Measurements from ENCODE around the gene ZNFX1.

The ZNFX1 gene

GRCh38 chr20:49278818-49279676 is 1.2 kb upstream of the ZNFX1 start:
- DNase-seq, result peak; percentile 6 to 33

DNA sequence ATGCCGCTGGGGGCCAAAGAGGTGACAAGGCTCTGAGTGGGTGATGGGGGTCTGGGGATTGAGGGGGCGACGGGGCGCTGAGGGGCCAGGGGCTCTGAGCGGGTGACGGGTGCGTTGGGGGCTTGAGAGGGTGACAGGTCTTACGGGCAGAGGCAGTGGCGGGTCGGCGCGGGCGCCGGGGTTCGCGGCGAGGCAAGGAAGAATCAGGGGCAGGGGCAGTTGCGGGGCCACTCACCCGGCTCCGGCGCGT is 146 bp downstream of the ZNFX1 start:
- DNase-seq, result no peak

DNA sequence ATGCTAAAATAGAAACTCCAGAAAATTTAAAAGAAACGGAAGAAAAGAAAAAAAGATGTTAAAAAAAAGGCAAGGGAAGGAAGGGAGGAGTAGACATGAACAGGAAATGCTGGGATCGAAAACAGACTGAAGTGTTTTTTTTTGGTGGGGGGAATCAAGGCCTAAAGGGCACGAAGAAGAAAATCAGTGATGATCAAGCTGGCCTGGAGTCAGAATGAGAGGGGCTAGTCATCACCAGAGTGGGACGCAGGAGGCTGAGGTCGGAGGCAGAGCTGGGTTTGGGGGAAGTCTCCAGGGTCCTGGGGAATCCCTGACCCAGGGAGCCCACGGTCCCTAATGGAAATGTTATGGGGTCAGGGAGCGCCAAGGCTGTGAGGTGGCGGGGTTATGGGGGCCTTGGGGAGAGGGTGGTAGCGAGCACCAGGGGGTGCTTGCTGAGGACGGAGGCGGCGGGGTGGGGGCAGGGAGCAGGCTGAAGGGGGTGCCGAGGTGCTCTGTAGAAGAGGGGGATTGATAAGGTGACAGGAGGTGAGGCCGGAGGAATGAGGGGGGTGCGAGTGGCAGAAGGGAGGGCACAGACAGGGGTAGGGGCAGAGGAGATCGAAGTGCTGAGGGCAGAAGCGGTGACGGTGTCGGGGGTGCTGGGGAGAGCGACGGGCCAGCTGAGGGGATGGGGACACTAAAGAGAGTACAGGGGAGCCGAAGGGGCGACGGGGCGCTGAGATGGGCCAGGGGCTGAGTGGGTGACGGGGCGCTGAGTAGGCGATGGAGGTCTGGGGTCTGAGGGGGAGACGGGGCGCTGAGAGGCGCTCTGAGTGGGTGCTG is 684 bp downstream of the ZNFX1 start:
- peak; percentile 39 to 45 for DNase-seq

GRCh38 chr20:49276161-49276960 is 1.5 kb downstream of the ZNFX1 start:
- DNase-seq, result peak; percentile 37 to 78

- no peak for DNase-seq
Measured at GRCh38 chr20:49275636-49276035, 2.2 kb downstream of the ZNFX1 start.

DNA sequence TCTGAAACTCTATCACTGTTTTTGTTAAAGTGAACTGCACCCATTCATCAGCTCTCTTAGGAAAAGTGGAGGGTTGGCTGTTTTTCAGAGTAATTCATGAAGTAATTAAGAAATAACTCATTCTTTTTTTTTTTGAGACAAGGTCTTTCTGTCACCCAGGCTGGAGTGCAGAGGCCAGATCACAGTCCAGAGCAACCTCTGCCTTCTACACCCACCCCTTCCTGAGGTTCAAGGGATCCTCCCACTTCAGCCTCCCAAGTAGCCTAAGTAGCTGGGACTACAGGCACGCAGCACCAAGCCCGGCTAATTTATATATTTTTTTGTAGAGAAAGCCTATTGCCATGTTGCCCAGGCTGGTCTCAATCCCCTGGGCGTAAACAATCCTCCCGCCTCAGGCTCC is 2.6 kb downstream of the ZNFX1 start:
- no peak for DNase-seq

DNA sequence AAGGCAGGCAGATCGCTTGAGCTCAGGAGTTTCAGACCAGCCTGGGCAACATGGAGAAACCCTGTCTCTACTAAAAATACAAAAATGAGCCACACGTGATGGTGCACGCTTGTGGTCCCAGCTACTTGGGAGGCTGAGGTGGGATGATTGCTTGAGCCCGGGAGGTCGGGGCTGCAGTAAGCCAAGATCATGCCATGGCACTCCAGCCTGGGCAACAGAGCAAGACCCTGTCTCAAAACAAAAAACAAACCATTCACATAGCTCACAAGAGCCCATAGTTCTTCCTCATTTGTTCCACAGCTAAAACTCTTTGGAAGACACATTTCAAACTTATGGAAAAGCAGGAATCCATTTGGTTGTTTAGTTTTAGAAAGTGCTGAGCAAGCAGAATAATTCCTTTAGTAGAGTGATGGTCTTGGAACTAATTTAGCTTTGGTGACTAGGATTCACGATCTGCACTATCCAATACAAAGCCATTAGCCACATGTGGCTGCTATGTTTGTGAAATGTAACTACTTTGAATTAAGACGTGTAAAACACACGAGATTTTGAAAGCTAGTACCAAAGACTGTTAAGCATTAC is 4.1 kb downstream of the ZNFX1 start:
- no peak for DNase-seq

DNA sequence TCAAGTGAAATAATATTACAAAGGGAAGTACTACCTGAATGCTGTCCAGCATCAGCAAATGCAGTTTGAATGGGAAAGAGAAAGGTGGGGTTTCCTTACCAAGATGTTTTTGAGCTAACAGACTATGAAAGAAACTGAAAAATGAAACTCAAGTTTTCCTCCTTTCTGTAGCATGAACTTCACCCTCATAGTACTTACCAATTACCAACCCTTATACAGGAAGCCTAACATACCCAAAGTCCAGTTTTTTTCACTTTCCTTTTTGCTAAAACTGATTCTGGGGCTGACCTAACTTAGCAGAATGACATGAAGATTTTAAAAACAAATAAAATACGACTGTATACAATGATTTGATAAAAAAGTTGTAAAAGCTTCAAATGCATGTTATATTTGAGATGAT is 5.2 kb downstream of the ZNFX1 start:
- no peak for DNase-seq

DNA sequence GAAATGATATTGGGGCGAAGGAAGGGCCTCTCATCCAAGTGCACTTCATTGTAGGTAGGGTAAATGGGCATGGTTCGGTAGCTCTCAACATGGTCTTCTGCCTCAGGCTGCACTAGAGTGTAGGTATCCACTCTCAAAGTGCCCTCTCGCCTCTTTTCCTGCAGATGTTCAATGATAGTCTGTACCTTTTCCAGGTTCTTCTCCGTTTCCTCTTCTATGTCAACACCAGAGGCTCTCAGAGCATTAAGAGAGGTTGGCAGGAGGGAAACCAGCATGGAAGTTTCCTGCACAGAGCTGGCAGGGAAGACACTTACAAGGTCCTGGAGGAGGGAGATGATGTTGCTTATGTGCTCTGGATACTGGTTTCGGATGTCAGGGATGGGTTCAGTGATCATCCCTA is 7.1 kb downstream of the ZNFX1 start:
- no peak for DNase-seq

- DNase-seq, result no peak
Measured at GRCh38 chr20:49270177-49270576, 7.7 kb downstream of the ZNFX1 start.

GRCh38 chr20:49268600-49269365 is 9.1 kb downstream of the ZNFX1 start:
- DNase-seq, result no peak

DNA sequence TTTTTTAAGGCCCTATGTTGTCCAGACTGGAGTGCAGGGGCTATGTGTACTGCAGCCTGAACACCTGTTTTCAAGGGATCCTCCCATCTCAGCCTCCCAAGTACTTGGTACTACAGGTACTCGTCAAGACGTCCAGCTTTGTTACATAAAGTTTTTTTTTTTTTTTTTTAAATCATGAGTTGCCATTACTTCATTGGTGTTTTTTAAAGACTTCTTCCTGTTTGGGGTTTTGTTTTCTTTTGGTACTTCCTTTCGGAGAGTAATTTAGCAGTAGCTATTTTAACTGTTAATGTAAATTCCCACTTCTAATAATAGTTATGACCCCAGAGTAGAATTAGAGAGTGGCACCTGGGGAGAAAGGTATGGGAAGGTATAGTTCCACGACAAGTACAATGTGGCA is 10.5 kb downstream of the ZNFX1 start:
- DNase-seq, result no peak

DNA sequence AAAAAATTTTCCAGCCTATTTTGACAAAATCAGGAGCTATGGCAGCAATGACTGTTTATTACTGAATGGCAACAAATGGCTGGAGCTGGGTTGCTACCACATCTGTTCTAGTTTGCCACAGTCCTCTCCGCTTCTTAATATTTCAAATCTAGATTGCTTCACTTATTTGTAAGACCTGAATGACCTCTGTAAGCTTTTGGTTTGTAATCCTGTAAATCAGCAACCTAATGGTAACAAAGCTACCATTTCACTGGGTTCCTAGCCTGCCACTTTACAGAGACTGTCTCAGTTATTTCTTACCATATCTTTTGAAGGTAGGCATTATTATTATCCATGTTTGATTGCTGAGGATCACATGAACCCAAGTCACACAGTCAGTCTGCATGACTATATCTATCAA is 15.4 kb downstream of the ZNFX1 start:
- DNase-seq, result no peak

- DNase-seq, result no peak
Measured at GRCh38 chr20:49261173-49261572, 16.7 kb downstream of the ZNFX1 start.

DNA sequence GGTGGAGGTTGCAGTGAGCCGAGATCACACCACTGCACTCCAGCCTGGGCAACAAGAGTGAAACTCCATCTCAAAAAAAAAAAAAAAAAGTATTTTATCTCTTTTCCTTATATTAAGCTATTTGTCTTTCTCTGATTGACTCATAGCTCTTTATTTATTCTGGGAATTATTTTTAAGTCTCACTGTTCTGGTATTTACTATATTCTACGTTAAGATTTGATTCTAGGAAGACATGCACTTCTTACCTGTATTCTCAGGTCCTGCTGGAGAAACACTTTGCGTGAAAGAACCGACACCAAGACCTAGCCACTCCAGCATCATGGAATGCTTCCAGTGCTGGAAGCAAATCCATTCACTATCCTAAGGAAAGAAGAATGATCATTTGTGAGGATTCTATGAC is 17.6 kb downstream of the ZNFX1 start:
- no peak for DNase-seq

DNA sequence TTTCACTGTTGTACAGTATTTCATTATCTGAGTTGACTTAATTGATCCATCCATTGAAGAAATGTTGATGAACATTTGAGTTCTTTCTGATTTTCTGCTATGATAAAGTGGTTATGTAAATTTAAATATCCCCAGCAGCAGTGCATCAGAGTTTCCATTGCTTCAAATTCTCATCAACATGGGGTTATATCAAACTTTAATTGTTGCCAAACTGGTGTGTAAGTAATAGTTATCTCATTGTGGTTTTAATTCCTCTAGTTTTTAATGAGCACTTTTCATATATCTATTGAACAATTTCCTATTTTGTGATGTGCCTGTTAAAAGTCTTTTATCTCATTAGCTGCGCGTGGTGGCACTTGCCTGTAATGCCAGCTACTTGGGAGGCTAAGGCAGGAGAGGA is 18.1 kb downstream of the ZNFX1 start:
- no peak for DNase-seq

- no peak for DNase-seq
Measured at GRCh38 chr20:49259284-49259683, 18.6 kb downstream of the ZNFX1 start.

GRCh38 chr20:49256261-49256660 is 21.6 kb downstream of the ZNFX1 start:
- no peak for DNase-seq

- no peak for DNase-seq
Measured at GRCh38 chr20:49252556-49253350, 25.1 kb downstream of the ZNFX1 start.

DNA sequence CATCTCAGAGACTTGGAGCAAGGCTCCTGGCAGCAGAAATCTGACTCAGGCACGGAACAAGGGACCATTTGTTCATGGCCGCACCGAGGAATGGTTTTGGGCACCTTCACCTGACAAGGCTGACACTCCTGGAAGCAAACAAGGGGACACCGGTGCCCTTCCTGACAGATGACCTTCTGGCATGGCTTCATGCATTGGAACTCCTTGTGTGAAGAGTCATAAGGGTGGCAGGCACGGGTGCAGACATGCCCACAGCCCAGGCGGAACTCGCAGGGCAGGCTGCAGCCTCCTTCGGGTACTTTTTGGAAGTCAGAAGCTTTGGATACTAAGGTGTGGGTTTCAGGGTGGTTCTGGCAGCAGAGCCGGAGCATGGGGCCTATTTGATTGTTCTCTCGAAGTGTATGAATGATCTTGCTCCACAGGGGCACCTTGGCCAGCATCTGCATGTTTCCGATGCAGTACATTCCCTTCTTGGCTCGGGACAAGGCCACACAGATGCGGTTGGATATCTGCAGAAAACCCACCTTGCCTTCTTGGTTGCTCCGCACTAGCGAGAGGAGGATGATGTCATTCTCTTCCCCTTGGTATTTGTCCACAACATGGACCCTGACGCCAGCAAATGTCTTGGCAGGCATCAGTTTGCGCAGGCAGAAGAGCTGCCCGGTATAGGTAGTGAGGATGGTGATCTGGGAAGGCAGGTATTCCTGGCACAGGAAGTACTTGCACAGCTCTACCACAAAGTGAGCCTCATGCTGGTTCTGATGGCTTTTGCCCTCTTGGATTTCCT is 28.8 kb downstream of the ZNFX1 start:
- DNase-seq, result no peak

GRCh38 chr20:49248301-49248700 is 29.6 kb downstream of the ZNFX1 start:
- DNase-seq, result no peak

All from stimulated activated CD4-positive, alpha-beta T cell treated with anti-CD3 and anti-CD28 coated beads, Interleukin-4, amount 100 ng/mL, for 4 hours (primary cell).